Measurements from ENCODE around the gene TRMT1. TPM values are rescaled to one million over a fixed set of nuclear protein-coding genes. Genes with fewer than 3 reads are reported as not detected.

TRMT1 gene
- total RNA-seq, 1 experiment from 2014 or later: 109 TPM

DNA sequence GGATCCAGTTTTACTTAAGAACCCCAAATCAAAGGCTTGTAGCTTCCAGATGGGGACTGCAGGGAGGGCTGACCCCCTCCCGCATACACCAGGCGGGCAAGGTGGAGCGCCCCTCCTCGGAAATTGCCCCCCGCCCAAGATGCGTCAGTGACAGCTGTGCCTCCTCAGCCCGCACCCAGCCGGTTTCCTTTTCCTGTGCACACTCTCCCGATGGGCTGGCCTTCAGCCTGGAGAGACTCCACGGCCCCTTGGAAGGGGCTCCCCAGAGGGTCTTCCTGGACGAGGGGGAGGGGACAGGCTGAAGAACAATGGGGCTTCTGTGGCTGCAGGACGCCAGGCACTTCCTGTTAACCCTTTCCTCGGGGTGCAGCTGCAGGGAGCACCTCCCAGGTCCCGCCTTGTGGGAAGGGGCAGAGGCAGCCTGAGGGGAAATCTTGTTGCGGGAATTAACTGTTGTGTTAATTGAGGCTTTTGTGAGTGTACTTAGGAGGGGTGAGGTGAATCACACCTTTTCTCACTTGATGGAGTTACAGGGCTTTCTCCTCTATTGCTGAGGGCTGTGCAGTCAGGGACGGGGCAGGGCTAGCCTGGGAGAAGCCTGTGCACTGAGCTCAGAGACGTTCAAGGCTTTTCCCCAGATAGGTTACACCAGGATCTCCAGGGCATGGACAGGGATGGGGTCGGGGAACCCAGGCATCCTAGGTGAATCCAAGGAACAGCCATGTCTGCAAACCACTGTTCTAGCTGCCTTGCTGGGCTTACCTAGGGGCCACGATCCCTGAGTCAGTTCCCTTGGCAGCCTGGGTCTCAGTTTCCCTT, 48.0 kb upstream of the TRMT1 start:
- Histone ChIP-seq H3K27me3 (replicated peaks; ENCODE audit: insufficient read depth, low read depth, low read length, poor library complexity) (no peaks in the 10 kb centered on the region), H3K4me1 (ENCODE audit: insufficient read depth, low read length, poor library complexity, severe bottlenecking) (peaks cover 49% of the 10 kb centered on the region), H3K4me3 (ENCODE audit: low read depth, low read length, poor library complexity, severe bottlenecking) (peak overlapping the region; percentile 44), H3K27ac (ENCODE audit: low read depth, low read length, poor library complexity, severe bottlenecking) (peak overlapping the region; percentile 100), H3K36me3 (ENCODE audit: insufficient read depth, low read length, poor library complexity, severe bottlenecking) (no peaks in the 10 kb centered on the region), H3K9me3 (ENCODE audit: low read depth, low read length, poor library complexity, severe bottlenecking) (no peaks in the 10 kb centered on the region)
- no TSS peak for BruUV-seq (replicated peaks)
- POLR2A ChIA-PET (ENCODE audit: low non-redundant PET): interaction anchor here (0.6 to 2.2 kb wide), 5 partner anchors 12 to 300 kb away, joined by 3 to 15 read pairs (median 10); no protein-coding TSS in a partner anchor
- TF ChIP-seq, protein P1, sequence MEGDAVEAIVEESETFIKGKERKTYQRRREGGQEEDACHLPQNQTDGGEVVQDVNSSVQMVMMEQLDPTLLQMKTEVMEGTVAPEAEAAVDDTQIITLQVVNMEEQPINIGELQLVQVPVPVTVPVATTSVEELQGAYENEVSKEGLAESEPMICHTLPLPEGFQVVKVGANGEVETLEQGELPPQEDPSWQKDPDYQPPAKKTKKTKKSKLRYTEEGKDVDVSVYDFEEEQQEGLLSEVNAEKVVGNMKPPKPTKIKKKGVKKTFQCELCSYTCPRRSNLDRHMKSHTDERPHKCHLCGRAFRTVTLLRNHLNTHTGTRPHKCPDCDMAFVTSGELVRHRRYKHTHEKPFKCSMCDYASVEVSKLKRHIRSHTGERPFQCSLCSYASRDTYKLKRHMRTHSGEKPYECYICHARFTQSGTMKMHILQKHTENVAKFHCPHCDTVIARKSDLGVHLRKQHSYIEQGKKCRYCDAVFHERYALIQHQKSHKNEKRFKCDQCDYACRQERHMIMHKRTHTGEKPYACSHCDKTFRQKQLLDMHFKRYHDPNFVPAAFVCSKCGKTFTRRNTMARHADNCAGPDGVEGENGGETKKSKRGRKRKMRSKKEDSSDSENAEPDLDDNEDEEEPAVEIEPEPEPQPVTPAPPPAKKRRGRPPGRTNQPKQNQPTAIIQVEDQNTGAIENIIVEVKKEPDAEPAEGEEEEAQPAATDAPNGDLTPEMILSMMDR (conservative IDR thresholded peaks at IDR 0.05; ENCODE audit: low read depth, low read length): no peak
- no peak for TF ChIP-seq EZH2 (IDR thresholded peaks at IDR 0.05; ENCODE audit: borderline replicate concordance, low read depth, low read length, poor library complexity, severe bottlenecking)
- DNase-seq (ENCODE audit: low spot score): peak; percentile 100
- intact Hi-C loops (cut with micrococcal nuclease; ENCODE audit: unreplicated experiment): loop anchor here (2.0 to 10.0 kb wide), 2 partner anchors 14 to 680 kb away; partner anchors contain the start of genes IER2 and STX10
- CTCF ChIA-PET: interaction anchor here (0.6 to 1.8 kb wide), 3 partner anchors 9 to 199 kb away, joined by 5 to 8 read pairs (median 8); no protein-coding TSS in a partner anchor

DNA sequence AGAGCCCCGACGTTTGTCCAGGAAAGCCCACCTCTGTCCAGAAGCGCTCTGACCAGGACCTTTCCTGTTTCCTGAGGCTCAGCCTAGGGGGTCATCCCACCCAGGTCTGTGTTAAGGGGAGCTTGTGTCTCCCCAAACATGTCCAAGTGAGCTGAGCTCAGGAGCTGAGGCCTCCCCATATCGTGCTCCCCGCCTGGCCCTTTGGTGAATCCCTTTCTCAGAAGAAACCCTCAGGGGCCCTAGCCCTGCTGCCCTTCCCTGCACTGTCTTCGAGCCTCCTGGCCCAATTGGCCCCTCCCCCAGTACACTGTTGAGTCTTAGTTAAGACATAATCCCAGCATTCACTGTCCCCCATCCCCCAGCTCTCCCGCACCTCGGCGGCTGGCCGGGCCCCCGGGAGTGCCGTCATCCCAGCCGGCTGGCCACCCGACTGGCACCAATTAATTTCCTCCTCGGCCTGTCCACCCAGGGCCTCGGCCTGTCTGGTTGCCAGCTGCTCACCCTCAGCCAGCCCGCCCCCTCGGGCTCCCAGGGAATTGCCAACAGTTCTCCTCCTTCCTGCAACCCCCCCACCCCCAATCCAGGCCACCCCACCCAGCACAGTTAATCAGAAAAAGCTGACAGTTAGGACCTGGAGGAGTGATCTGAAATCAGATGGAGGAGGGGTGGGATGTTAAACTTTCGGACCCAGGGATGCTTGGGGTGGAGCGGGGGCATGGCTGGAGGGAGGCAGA, 47.2 kb upstream of the TRMT1 start:
- TSS peak; percentile 53 for BruUV-seq (replicated peaks)
- POLR2A ChIA-PET (ENCODE audit: low non-redundant PET): interaction anchor here (0.6 to 2.2 kb wide), 3 partner anchors 11 to 211 kb away, joined by 3 to 15 read pairs (median 13); no protein-coding TSS in a partner anchor
- peak overlapping the region; percentile 44 for H3K4me3 ChIP-seq (ENCODE audit: low read depth, low read length, poor library complexity, severe bottlenecking)
- no peaks in the 10 kb centered on the region for H3K27me3 ChIP-seq (replicated peaks; ENCODE audit: insufficient read depth, low read depth, low read length, poor library complexity)
- H3K9me3 ChIP-seq (ENCODE audit: low read depth, low read length, poor library complexity, severe bottlenecking): no peaks in the 10 kb centered on the region
- DNase-seq (ENCODE audit: low spot score): peak; percentile 97
- intact Hi-C loops (cut with micrococcal nuclease; ENCODE audit: unreplicated experiment): loop anchor here (2.0 to 10.0 kb wide), 2 partner anchors 13 to 681 kb away; partner anchors contain the start of genes IER2 and STX10
- peaks cover 49% of the 10 kb centered on the region for H3K4me1 ChIP-seq (ENCODE audit: insufficient read depth, low read length, poor library complexity, severe bottlenecking)
- H3K27ac ChIP-seq (ENCODE audit: low read depth, low read length, poor library complexity, severe bottlenecking): peak overlapping the region; percentile 100
- CTCF ChIA-PET: interaction anchor here (0.5 to 1.8 kb wide), 4 partner anchors 8 to 198 kb away, joined by 3 to 8 read pairs (median 6); no protein-coding TSS in a partner anchor
- TF ChIP-seq, protein P1 (conservative IDR thresholded peaks at IDR 0.05; ENCODE audit: low read depth, low read length): no peak
- TF ChIP-seq EZH2 (IDR thresholded peaks at IDR 0.05; ENCODE audit: borderline replicate concordance, low read depth, low read length, poor library complexity, severe bottlenecking): no peak
- H3K36me3 ChIP-seq (ENCODE audit: insufficient read depth, low read length, poor library complexity, severe bottlenecking): no peaks in the 10 kb centered on the region
